Neuronal stem cell (in vitro differentiated cells): ENCODE data around the gene LILRB1.

Experiments
- DNase-seq: peaks from one replicate; pipeline ENCODE4 v3.0.0-alpha.2; 2013; ENCODE audit warnings: low spot score
- H2AFZ ChIP-seq: one replicate; pipeline ENCODE4 v1.6.1; 2013; ENCODE audit warnings: mild to moderate bottlenecking, low read length, inconsistent platforms
- H2AK5ac ChIP-seq: 2 replicates; pipeline ENCODE4 v1.6.1; 2013; ENCODE audit warnings: low read depth, mild to moderate bottlenecking, inconsistent platforms, low read length, moderate library complexity, mixed read lengths
- H2BK120ac ChIP-seq: 2 replicates; pipeline ENCODE4 v1.6.1; 2013; ENCODE audit warnings: low read depth, mild to moderate bottlenecking, inconsistent platforms, low read length, moderate library complexity, mixed read lengths
- H2BK12ac ChIP-seq: one replicate; pipeline ENCODE4 v1.6.1; 2013; ENCODE audit warnings: low read length, inconsistent platforms
- H2BK15ac ChIP-seq: 2 replicates; pipeline ENCODE4 v1.6.1; 2013; ENCODE audit warnings: mild to moderate bottlenecking, low read length, inconsistent platforms, mixed read lengths
- H2BK5ac ChIP-seq: one replicate; pipeline ENCODE4 v1.6.1; 2013; ENCODE audit warnings: inconsistent platforms, mild to moderate bottlenecking, low read length, moderate library complexity
- H3K14ac ChIP-seq: one replicate; pipeline ENCODE4 v1.6.1; 2013; ENCODE audit warnings: low read length, inconsistent platforms
- H3K18ac ChIP-seq: 2 replicates; pipeline ENCODE4 v1.6.1; 2013; ENCODE audit warnings: low read length, inconsistent platforms
- H3K23ac ChIP-seq: 2 replicates; pipeline ENCODE4 v1.6.1; 2013; ENCODE audit warnings: low read depth, mild to moderate bottlenecking, mixed read lengths, low read length, inconsistent platforms; ENCODE audit not compliant: poor library complexity
- H3K27ac ChIP-seq: replicated peaks from 3 replicates; pipeline ENCODE4 v1.5.1; 2013; ENCODE audit warnings: low read length, inconsistent platforms
- H3K27me3 ChIP-seq, 3 experiments: 2 replicates each; pipeline ENCODE4 v1.6.1; 2013; ENCODE audit warnings: low read length in 3 of 3, mild to moderate bottlenecking in 2 of 3, inconsistent platforms in 1 of 3, low read depth in 1 of 3, mixed read lengths in 1 of 3, moderate library complexity in 1 of 3; ENCODE audit not compliant: control insufficient read depth in 3 of 3, insufficient read depth in 3 of 3
- H3K36me3 ChIP-seq, 2 donors: replicated peaks in 1 of 2; 2 replicates each; pipeline ENCODE4 v1.6.1; 2013; ENCODE audit warnings: low read length in 2 of 2; ENCODE audit not compliant: control insufficient read depth in 2 of 2, insufficient read depth in 2 of 2
- H3K4ac ChIP-seq: 2 replicates; pipeline ENCODE4 v1.6.1; 2013; ENCODE audit warnings: inconsistent platforms, mild to moderate bottlenecking, low read length, moderate library complexity
- H3K4me1 ChIP-seq, 2 donors: 1 replicate in 1 of 2; 2 replicates in 1 of 2; pipeline ENCODE4 v1.6.1; 2013; ENCODE audit warnings: low read length in 2 of 2, low read depth in 1 of 2; ENCODE audit not compliant: control insufficient read depth in 2 of 2, insufficient read depth in 1 of 2
- H3K4me2 ChIP-seq: one replicate; pipeline ENCODE4 v1.6.1; 2013; ENCODE audit warnings: mild to moderate bottlenecking, low read length, inconsistent platforms; ENCODE audit not compliant: insufficient read depth, poor library complexity, severe bottlenecking
- H3K4me3 ChIP-seq, 2 donors: 2 replicates each; pipeline ENCODE4 v1.5.1; 2013; ENCODE audit warnings: low read length in 2 of 2, mild to moderate bottlenecking in 2 of 2, inconsistent platforms in 1 of 2, moderate library complexity in 1 of 2
- H3K79me1 ChIP-seq: one replicate; pipeline ENCODE4 v1.6.1; 2013; ENCODE audit warnings: low read depth, mild to moderate bottlenecking, inconsistent platforms, low read length, moderate library complexity
- H3K9ac ChIP-seq: one replicate; pipeline ENCODE4 v1.6.1; 2013; ENCODE audit warnings: mild to moderate bottlenecking, low read depth, low read length, inconsistent platforms; ENCODE audit not compliant: poor library complexity
- H3K9me3 ChIP-seq, 2 donors: replicated peaks in 1 of 2; 2 replicates each; pipeline versions ENCODE3 to v1.6.1; 2013; ENCODE audit warnings: low read length in 2 of 2, mild to moderate bottlenecking in 2 of 2, inconsistent platforms in 1 of 2, low read depth in 1 of 2, mixed read lengths in 1 of 2, moderate library complexity in 1 of 2; ENCODE audit not compliant: control insufficient read depth in 2 of 2, insufficient read depth in 1 of 2
- H4K8ac ChIP-seq: one replicate; pipeline ENCODE4 v1.6.1; 2013; ENCODE audit warnings: low read depth, mild to moderate bottlenecking, inconsistent platforms, low read length, moderate library complexity
- H4K91ac ChIP-seq: one replicate; pipeline ENCODE4 v1.6.1; 2013; ENCODE audit warnings: low read length, low read depth, mild to moderate bottlenecking, inconsistent platforms; ENCODE audit not compliant: poor library complexity
- WGBS, 2 donors: extraction: QIAGEN DNeasy Blood & Tissue Kit; methylation state at CpG; one replicate each; pipeline ENCODE4 v1.1.7; 2013; ENCODE audit warnings: missing lambda C conversion rate in 2 of 2, mixed read lengths in 1 of 2; ENCODE audit not compliant: insufficient read length in 2 of 2, insufficient replicate concordance in 1 of 2; ENCODE audit errors: extremely low coverage in 2 of 2; 5-methylcytosine and 5-hydroxymethylcytosine counted together

Gene LILRB1

GRCh38 chr19:54606230-54606629 lies 24.1 kb upstream of the LILRB1 start:
- Histone ChIP-seq H3K14ac (no peak overlapping the region), H3K4me3 (no peak overlapping the region), H3K79me1 (no peaks in the 10 kb centered on the region), H2BK15ac (no peak overlapping the region), H3K23ac (no peak overlapping the region), H4K8ac (no peak overlapping the region), H3K9me3 (peaks cover 4 to 38% of the 10 kb centered on the region in 2 donors), H3K4me1 (no peaks in the 10 kb centered on the region), H2BK120ac (no peak overlapping the region), H2AK5ac (no peak overlapping the region), H3K4me2 (no peak overlapping the region), H3K36me3 (no peaks in the 10 kb centered on the region), H3K4ac (no peak overlapping the region), H3K18ac (no peak overlapping the region), H2AFZ (no peak overlapping the region), H2BK5ac (no peak overlapping the region), H2BK12ac (no peak overlapping the region), H3K9ac (no peak overlapping the region), H3K27ac (no peak overlapping the region), H4K91ac (no peak overlapping the region), H3K27me3 (no peaks in the 10 kb centered on the region)
- DNase-seq: no peak
- no CpG with 5 or more reads among the region's 4 CpGs for WGBS, 2 donors

- DNase-seq: no peak
- H3K4me2 ChIP-seq: no peak overlapping the region
- no peak overlapping the region for H3K4ac ChIP-seq
- H2AFZ ChIP-seq: no peak overlapping the region
- no peak overlapping the region for H2AK5ac ChIP-seq
- H3K27ac ChIP-seq: no peak overlapping the region
- no peaks in the 10 kb centered on the region for H3K36me3 ChIP-seq
- H3K18ac ChIP-seq: no peak overlapping the region
- no CpG with 5 or more reads among the region's 16 CpGs for WGBS, 2 donors
- H3K9ac ChIP-seq: no peak overlapping the region
- no peak overlapping the region for H2BK120ac ChIP-seq
- H2BK15ac ChIP-seq: no peak overlapping the region
- H4K91ac ChIP-seq: no peak overlapping the region
- no peak overlapping the region for H3K4me3 ChIP-seq
- no peak overlapping the region for H4K8ac ChIP-seq
- no peaks in the 10 kb centered on the region for H3K27me3 ChIP-seq
- no peak overlapping the region for H2BK5ac ChIP-seq
- H3K9me3 ChIP-seq: peaks cover 4 to 43% of the 10 kb centered on the region in 2 donors
- H3K14ac ChIP-seq: no peak overlapping the region
- H3K79me1 ChIP-seq: no peaks in the 10 kb centered on the region
- H2BK12ac ChIP-seq: no peak overlapping the region
- no peak overlapping the region for H3K23ac ChIP-seq
- H3K4me1 ChIP-seq: no peaks in the 10 kb centered on the region
Measured at GRCh38 chr19:54606891-54607784, 23.1 kb upstream of the LILRB1 start.

DNA sequence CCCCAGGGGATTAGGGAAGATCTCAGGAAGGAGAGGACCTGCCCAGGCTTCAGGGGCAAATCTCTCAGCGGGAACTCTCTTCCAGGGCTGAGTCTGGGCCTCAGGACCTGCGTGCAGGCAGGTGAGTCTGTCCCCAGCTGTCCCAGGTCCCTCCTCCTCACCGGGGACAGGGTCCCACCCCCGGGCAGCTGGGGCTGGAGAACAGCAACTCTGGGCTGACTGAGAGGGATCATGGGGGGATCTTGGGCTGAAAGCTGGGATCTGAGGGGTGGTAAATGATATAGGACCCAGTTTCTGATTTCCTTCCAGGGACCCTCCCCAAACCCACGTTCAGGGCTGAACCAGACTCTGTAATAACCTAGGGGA lies 22.5 kb upstream of the LILRB1 start:
- Histone ChIP-seq H2AFZ (no peak overlapping the region), H3K36me3 (no peaks in the 10 kb centered on the region), H3K18ac (no peak overlapping the region), H2BK15ac (no peak overlapping the region), H3K9me3 (peaks cover 4 to 40% of the 10 kb centered on the region in 2 donors), H2AK5ac (no peak overlapping the region), H3K4me2 (no peak overlapping the region), H3K27me3 (no peaks in the 10 kb centered on the region), H3K4me3 (no peak overlapping the region), H3K79me1 (no peaks in the 10 kb centered on the region), H3K27ac (no peak overlapping the region), H4K91ac (no peak overlapping the region), H4K8ac (no peak overlapping the region), H3K9ac (no peak overlapping the region), H3K4me1 (no peaks in the 10 kb centered on the region), H3K14ac (no peak overlapping the region), H3K4ac (no peak overlapping the region), H2BK120ac (no peak overlapping the region), H3K23ac (no peak overlapping the region), H2BK5ac (no peak overlapping the region), H2BK12ac (no peak overlapping the region)
- WGBS, 2 donors: no CpG with 5 or more reads among the region's 5 CpGs
- no peak for DNase-seq

DNA sequence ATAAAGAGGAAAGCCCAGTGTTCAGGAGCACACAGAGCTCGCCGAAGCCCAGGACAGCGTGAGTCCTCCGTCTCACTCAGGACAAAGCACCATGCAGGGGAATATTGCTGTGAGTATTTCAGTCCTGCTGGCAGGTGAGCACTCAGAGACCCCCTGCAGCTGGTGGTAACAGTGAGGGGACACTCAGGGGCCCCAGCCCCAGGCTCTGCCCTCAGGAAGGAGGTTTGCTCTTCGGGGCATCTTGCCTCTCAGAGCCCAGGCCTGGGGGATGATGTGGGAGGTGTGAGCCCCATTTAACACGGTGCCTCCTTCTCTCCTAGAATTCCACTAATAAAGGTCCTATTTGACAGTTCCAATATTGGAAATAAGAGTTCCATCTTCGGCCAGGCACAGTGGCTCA lies 22.1 kb upstream of the LILRB1 start:
- Histone ChIP-seq H4K8ac (no peak overlapping the region), H3K27me3 (no peaks in the 10 kb centered on the region), H3K14ac (no peak overlapping the region), H3K9ac (no peak overlapping the region), H3K18ac (no peak overlapping the region), H2BK120ac (no peak overlapping the region), H2AK5ac (no peak overlapping the region), H3K27ac (no peak overlapping the region), H3K4me1 (no peaks in the 10 kb centered on the region), H2AFZ (no peak overlapping the region), H2BK5ac (no peak overlapping the region), H2BK15ac (no peak overlapping the region), H3K4me2 (no peak overlapping the region), H3K4ac (no peak overlapping the region), H3K79me1 (no peaks in the 10 kb centered on the region), H3K9me3 (peaks cover 4 to 40% of the 10 kb centered on the region in 2 donors), H2BK12ac (no peak overlapping the region), H3K23ac (no peak overlapping the region), H3K36me3 (no peaks in the 10 kb centered on the region), H3K4me3 (no peak overlapping the region), H4K91ac (no peak overlapping the region)
- whole genome bisulfite sequencing, 2 donors: no CpG with 5 or more reads among the region's 7 CpGs
- no peak for DNase-seq
